HG03439 (cell line): ENCODE measurements around the gene NAPG.
"Not testable (repeated sequence)": the region's sequence is repeated elsewhere in the genome, so short reads cannot be mapped to it uniquely, and the experiment has no call there.

Experiments used
- ATAC-seq: cut with Tn5 transposase; IDR thresholded peaks from one replicate; pipeline ENCODE4 v1.9.1; 2021; ENCODE audit warnings: mild to moderate bottlenecking, moderate library complexity; ENCODE audit not compliant: unreplicated experiment

The NAPG gene

GRCh38 chr18:10544093-10544748 lies 18.4 kb downstream of the NAPG start:
- ATAC-seq: no peak

GRCh38 chr18:10546557-10547300 lies 20.9 kb downstream of the NAPG start:
- ATAC-seq: no peak

GRCh38 chr18:10552226-10552625 lies 26.4 kb downstream of the NAPG start:
- no peak for ATAC-seq

- ATAC-seq: not testable (repeated sequence)
Observed at GRCh38 chr18:10556251-10556650, 30.4 kb downstream of the NAPG start.

- ATAC-seq: no peak
Observed at GRCh38 chr18:10557085-10557677, 31.4 kb downstream of the NAPG start.

- ATAC-seq: no peak
Observed at GRCh38 chr18:10558243-10558966, 32.6 kb downstream of the NAPG start.

- no peak for ATAC-seq
Observed at GRCh38 chr18:10558967-10559298, 33.1 kb downstream of the NAPG start.

- peak; percentile 44 for ATAC-seq
Observed at GRCh38 chr18:10559553-10560451, 34.0 kb downstream of the NAPG start.

- peak; percentile 41 for ATAC-seq
Observed at GRCh38 chr18:10560452-10561045, 34.7 kb downstream of the NAPG start.

GRCh38 chr18:10562773-10563160 lies 36.9 kb downstream of the NAPG start:
- ATAC-seq: no peak

GRCh38 chr18:10563886-10564285 lies 38.1 kb downstream of the NAPG start:
- ATAC-seq: no peak

GRCh38 chr18:10564975-10565773 lies 39.3 kb downstream of the NAPG start:
- ATAC-seq: no peak

GRCh38 chr18:10565835-10566234 lies 40.0 kb downstream of the NAPG start:
- ATAC-seq: no peak

- ATAC-seq: no peak
Observed at GRCh38 chr18:10566390-10566789, 40.6 kb downstream of the NAPG start.

- ATAC-seq: not testable (repeated sequence)
Observed at GRCh38 chr18:10569941-10570340, 44.1 kb downstream of the NAPG start.

GRCh38 chr18:10570622-10571021 lies 44.8 kb downstream of the NAPG start:
- ATAC-seq: no peak

GRCh38 chr18:10571537-10571936 lies 45.7 kb downstream of the NAPG start:
- no peak for ATAC-seq

GRCh38 chr18:10573261-10573660 lies 47.4 kb downstream of the NAPG start:
- ATAC-seq: not testable (repeated sequence)

- not testable (repeated sequence) for ATAC-seq
Observed at GRCh38 chr18:10574412-10574811, 48.6 kb downstream of the NAPG start.
